ENCODE data around the gene DDX54.

Gene DDX54

GRCh38 chr12:113227686-113228391 is 42.6 kb upstream of the DDX54 start:
- Histone ChIP-seq H2AFZ (ENCODE audit: low read length) (no peak overlapping the region), H3K9me3 (ENCODE audit: insufficient read depth, low read depth, low read length) (no peaks in the 10 kb centered on the region), H3K4me1 (ENCODE audit: insufficient read depth, low read length, poor library complexity, severe bottlenecking) (peaks cover 19% of the 10 kb centered on the region), H3K27me3 (ENCODE audit: insufficient read depth, low read length, poor library complexity, severe bottlenecking) (no peaks in the 10 kb centered on the region), H3K36me3 (ENCODE audit: insufficient read depth, low read length) (no peaks in the 10 kb centered on the region), H3K9ac (ENCODE audit: low read depth, low read length, poor library complexity, severe bottlenecking) (no peak overlapping the region), H3F3A (ENCODE audit: low read depth) (no peaks in the 10 kb centered on the region; the same call in 1 of the 2 replicates), H4K20me1 (ENCODE audit: insufficient read depth, low read length, poor library complexity, severe bottlenecking) (no peaks in the 10 kb centered on the region), H3K4me3 (ENCODE audit: low read length, poor library complexity, severe bottlenecking) (no peak overlapping the region), H3K4me2 (ENCODE audit: low read depth, low read length, poor library complexity, severe bottlenecking) (no peak overlapping the region), H3K79me2 (ENCODE audit: insufficient read depth, low read length) (no peaks in the 10 kb centered on the region), H3K9me2 (replicated peaks; ENCODE audit: low read depth, low read length) (no peaks in the 10 kb centered on the region)
- no peak for TF ChIP-seq CTCF (conservative IDR thresholded peaks at IDR 0.05; ENCODE audit: low read length)

GRCh38 chr12:113226696-113227568 is 41.7 kb upstream of the DDX54 start:
- no peaks in the 10 kb centered on the region for H3K36me3 ChIP-seq (ENCODE audit: insufficient read depth, low read length)
- no peak overlapping the region for H3K4me3 ChIP-seq (ENCODE audit: low read length, poor library complexity, severe bottlenecking)
- H3K9me3 ChIP-seq (ENCODE audit: insufficient read depth, low read depth, low read length) = no peaks in the 10 kb centered on the region
- no peaks in the 10 kb centered on the region for H3K9me2 ChIP-seq (replicated peaks; ENCODE audit: low read depth, low read length)
- H3K9ac ChIP-seq (ENCODE audit: low read depth, low read length, poor library complexity, severe bottlenecking) = no peak overlapping the region
- no peak overlapping the region for H2AFZ ChIP-seq (ENCODE audit: low read length)
- H3K4me2 ChIP-seq (ENCODE audit: low read depth, low read length, poor library complexity, severe bottlenecking) = no peak overlapping the region
- TF ChIP-seq CTCF (conservative IDR thresholded peaks at IDR 0.05; ENCODE audit: low read length) (no peak), EZH2phosphoT487 (IDR thresholded peaks at IDR 0.05; ENCODE audit: borderline replicate concordance) (no peak)
- peaks cover 28% of the 10 kb centered on the region for H3K4me1 ChIP-seq (ENCODE audit: insufficient read depth, low read length, poor library complexity, severe bottlenecking)
- no peaks in the 10 kb centered on the region for H3K79me2 ChIP-seq (ENCODE audit: insufficient read depth, low read length)
- H4K20me1 ChIP-seq (ENCODE audit: insufficient read depth, low read length, poor library complexity, severe bottlenecking) = no peaks in the 10 kb centered on the region
- H3F3A ChIP-seq (ENCODE audit: low read depth) = no peaks in the 10 kb centered on the region; the same call in 1 of the 2 replicates
- H3K27me3 ChIP-seq (ENCODE audit: insufficient read depth, low read length, poor library complexity, severe bottlenecking) = no peaks in the 10 kb centered on the region

- H3K4me1 ChIP-seq (ENCODE audit: insufficient read depth, low read length, poor library complexity, severe bottlenecking) = peaks cover 27% of the 10 kb centered on the region
- no peaks in the 10 kb centered on the region for H3K9me2 ChIP-seq (replicated peaks; ENCODE audit: low read depth, low read length)
- no peaks in the 10 kb centered on the region for H3K36me3 ChIP-seq (ENCODE audit: insufficient read depth, low read length)
- TF ChIP-seq CTCF (conservative IDR thresholded peaks at IDR 0.05; ENCODE audit: low read length) (no peak), EZH2phosphoT487 (IDR thresholded peaks at IDR 0.05; ENCODE audit: borderline replicate concordance) (no peak)
- no peaks in the 10 kb centered on the region for H4K20me1 ChIP-seq (ENCODE audit: insufficient read depth, low read length, poor library complexity, severe bottlenecking)
- no peak overlapping the region for H3K4me3 ChIP-seq (ENCODE audit: low read length, poor library complexity, severe bottlenecking)
- H2AFZ ChIP-seq (ENCODE audit: low read length) = no peak overlapping the region
- no peaks in the 10 kb centered on the region for H3K27me3 ChIP-seq (ENCODE audit: insufficient read depth, low read length, poor library complexity, severe bottlenecking)
- no peaks in the 10 kb centered on the region for H3K79me2 ChIP-seq (ENCODE audit: insufficient read depth, low read length)
- no peak overlapping the region for H3K9ac ChIP-seq (ENCODE audit: low read depth, low read length, poor library complexity, severe bottlenecking)
- no peaks in the 10 kb centered on the region; the same call in 1 of the 2 replicates for H3F3A ChIP-seq (ENCODE audit: low read depth)
- no peak overlapping the region for H3K4me2 ChIP-seq (ENCODE audit: low read depth, low read length, poor library complexity, severe bottlenecking)
- H3K9me3 ChIP-seq (ENCODE audit: insufficient read depth, low read depth, low read length) = no peaks in the 10 kb centered on the region
Measured at GRCh38 chr12:113224955-113225354, 39.7 kb upstream of the DDX54 start.
